RWPE1 (cell line): ENCODE measurements around the gene CMTR1.

ENCODE experiments used
- CTCF ChIA-PET: fragments of 350-600 bp; sonication (Branson Sonifier 250); formaldehyde crosslinking; extraction: SDS; loops from one replicate; lab custom pipeline; 2021; lab: Yijun Ruan, JAX
- POLR2A ChIA-PET: fragments of 400-600 bp; formaldehyde crosslinking; extraction: SDS; loops from one replicate; lab custom pipeline; 2020; ENCODE audit warnings: antibody characterized with exemption; ENCODE audit not compliant: low non-redundant PET; lab: Yijun Ruan, JAX
- DNase-seq: peaks from one replicate; pipeline ENCODE4 v3.0.0; 2012; ENCODE audit warnings: low spot score
- H3K27ac ChIP-seq: fragments of 450-650 bp; 2 replicates; pipeline ENCODE4 v1.5.1; 2017
- TF ChIP-seq, protein P1 (sequence below): fragments of 450-650 bp; conservative IDR thresholded peaks from 2 replicates; pipeline ENCODE4 v1.5.1; 2017; ENCODE audit warnings: low read depth, mild to moderate bottlenecking

Gene CMTR1

DNA sequence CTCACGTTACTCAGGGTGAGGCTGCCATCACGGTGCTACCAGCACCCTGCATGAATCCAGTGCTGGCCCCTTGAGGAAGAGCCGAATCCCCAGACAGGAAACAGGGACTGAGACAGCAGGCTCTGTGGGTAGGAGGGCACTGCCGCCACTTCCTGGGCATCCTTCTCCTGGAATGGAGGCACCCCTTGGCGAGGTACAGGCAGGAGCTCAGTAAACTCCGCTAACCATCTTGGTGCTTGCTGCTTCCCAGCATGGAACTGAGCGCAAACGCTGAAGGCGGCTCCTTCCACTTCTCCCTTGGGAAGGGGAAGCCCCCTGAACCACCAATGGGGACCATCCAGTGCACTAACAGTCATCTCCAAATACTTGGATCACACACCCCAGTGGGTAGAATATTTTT, 80.1 kb downstream of the CMTR1 start:
- CTCF ChIA-PET, result no interaction called here
- POLR2A ChIA-PET, result no interaction called here
- H3K27ac ChIP-seq, result no peak overlapping the region

DNA sequence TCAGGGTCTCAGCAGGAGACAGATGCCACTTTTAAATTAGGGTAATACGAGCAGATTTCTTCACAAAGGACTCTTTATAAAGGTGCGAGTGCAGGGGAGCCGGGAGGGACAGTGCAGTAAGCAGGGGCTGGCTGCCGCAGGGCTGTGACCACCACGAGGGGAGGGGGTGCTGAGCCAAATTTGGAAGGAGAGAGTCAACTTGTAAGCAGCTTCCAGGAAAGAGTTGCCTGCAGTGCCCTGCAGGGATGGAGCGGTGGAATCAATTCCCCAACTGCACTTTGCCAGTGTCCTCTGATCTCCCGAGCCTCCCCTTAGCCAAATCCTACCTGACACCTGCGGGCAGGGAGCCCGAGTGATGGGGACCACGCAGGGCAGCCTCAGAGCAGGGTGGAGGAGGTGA, 80.6 kb downstream of the CMTR1 start:
- TF ChIP-seq, protein P1, sequence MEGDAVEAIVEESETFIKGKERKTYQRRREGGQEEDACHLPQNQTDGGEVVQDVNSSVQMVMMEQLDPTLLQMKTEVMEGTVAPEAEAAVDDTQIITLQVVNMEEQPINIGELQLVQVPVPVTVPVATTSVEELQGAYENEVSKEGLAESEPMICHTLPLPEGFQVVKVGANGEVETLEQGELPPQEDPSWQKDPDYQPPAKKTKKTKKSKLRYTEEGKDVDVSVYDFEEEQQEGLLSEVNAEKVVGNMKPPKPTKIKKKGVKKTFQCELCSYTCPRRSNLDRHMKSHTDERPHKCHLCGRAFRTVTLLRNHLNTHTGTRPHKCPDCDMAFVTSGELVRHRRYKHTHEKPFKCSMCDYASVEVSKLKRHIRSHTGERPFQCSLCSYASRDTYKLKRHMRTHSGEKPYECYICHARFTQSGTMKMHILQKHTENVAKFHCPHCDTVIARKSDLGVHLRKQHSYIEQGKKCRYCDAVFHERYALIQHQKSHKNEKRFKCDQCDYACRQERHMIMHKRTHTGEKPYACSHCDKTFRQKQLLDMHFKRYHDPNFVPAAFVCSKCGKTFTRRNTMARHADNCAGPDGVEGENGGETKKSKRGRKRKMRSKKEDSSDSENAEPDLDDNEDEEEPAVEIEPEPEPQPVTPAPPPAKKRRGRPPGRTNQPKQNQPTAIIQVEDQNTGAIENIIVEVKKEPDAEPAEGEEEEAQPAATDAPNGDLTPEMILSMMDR, result no peak
- DNase-seq, result no peak
- ChIA-PET POLR2A (no interaction called here), CTCF (interaction anchor here (0.6 kb wide), 1 partner anchor 14 kb away, joined by 3 read pairs; no protein-coding TSS in a partner anchor)
- no peak overlapping the region for H3K27ac ChIP-seq

More for the DNA sequence above, 80.1 kb downstream of the CMTR1 start:
- DNase-seq, result no peak
- TF ChIP-seq, protein P1, result no peak

DNA sequence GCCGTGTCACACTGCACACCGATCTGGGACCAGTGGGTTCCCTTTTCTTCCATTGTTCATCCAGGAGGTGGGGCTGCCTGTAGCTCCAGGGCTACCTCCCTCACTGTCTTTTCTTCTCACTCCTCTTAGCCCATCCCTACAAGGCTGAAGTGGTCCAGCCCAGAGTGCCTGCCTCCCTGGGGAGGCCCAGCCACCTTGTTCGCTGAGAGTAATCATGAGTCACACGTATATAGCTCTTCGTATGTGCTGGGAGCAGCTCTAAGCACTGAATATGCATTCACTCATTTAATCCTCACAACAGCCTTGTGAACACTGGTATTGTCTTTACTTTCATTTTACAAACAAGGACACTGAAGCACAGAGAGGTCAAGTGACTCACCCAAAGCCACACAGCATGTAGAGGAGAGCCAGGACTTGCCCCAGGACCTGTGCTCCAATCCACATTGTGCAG, 81.3 kb downstream of the CMTR1 start:
- DNase-seq, result peak; percentile 58
- H3K27ac ChIP-seq, result no peak overlapping the region
- CTCF ChIA-PET, result interaction anchor here (0.6 kb wide), 1 partner anchor 206 kb away, joined by 3 read pairs; no protein-coding TSS in a partner anchor
- POLR2A ChIA-PET, result no interaction called here
- TF ChIP-seq, protein P1, result no peak

DNA sequence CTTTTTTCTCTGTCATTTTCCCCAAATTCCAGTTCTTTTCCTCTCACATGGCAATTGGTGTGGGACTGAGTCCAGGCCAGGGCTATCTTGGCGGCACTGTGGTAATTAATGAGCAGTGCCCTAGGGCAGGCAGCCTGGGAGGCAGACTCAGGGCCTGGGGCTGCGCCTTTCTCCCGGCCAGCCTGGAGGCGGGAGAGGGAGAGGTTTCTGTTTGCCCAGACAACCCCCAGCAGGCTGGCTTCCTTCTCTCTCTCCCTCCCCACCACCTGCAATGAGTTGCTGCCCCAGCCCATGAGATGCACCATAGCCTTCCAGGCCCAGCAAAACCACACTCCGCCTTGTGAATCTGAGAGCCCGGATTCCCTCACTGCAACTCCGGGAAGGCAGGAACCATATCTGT, 81.8 kb downstream of the CMTR1 start:
- no peak for DNase-seq
- ChIA-PET POLR2A (no interaction called here), CTCF (interaction anchor here (0.6 kb wide), 1 partner anchor 206 kb away, joined by 3 read pairs; no protein-coding TSS in a partner anchor)
- no peak overlapping the region for H3K27ac ChIP-seq
- TF ChIP-seq, protein P1, result no peak

DNA sequence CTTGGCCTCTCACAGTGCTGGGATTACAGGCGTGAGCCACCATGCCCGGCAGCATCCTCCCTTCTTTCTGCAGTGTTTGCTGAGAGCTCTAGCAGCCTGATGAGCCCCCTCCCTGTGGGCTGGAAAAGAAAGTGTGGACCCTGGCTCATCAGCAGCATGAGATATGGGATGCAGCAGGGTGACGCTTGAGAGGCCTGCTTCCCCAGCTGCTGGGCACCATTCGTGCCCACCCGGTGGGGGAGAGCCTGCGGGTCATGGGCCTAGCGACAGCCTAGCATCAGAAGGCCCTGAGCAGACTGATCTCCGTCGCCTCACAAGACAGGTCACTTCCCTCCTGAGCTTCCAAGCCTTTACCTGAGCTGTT, 82.7 kb downstream of the CMTR1 start:
- CTCF ChIA-PET, result interaction anchor here (0.5 kb wide), 1 partner anchor 190 kb away, joined by 6 read pairs; no protein-coding TSS in a partner anchor
- DNase-seq, result no peak
- H3K27ac ChIP-seq, result peak overlapping the region; percentile 58
- POLR2A ChIA-PET, result no interaction called here
- TF ChIP-seq, protein P1, result no peak

DNA sequence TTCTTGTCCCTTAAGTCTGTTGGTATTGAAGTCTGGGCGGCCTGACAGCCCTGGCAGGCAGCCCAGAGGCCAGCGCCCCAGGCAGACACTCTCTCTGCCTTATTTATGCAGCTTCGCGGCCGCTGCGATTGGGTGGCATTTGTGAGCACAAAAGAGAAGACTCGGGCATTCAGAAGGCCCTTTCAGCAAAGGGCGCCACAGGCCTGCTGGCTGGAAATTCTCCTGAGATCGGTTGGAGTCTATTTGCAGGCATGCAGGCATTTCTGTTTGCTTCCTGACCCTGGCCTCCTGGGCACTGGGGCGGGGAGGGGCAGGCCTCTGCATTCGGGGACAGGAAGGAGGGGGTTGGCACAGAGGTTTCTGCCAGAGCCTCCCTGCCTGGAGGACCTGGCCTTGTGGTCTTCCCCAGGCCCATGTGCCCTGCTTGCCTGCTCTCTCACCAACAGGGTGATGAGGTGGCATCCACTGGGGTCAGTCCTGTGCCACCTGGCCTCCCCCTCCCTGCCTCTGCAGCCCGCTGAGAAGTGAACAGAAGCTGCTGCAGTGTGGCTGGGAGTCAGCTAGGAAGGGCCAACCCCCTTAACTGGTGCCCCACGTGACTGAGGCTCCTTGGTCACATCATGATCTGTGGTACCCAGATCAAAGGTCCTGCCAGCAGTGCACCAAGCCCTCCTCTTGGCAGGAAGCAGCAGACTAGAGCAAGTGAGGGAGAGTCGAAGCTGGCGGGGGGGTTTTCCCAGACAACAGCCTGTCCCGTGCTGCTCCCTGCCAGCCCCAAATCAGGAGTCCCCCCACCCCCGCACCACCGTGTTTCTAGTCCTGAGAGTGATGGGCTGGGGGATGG, 83.3 kb downstream of the CMTR1 start:
- ChIA-PET POLR2A (no interaction called here), CTCF (interaction anchor here (0.5 to 1.0 kb wide), 3 partner anchors 21 to 191 kb away, joined by 3 to 6 read pairs (median 3); no protein-coding TSS in a partner anchor)
- H3K27ac ChIP-seq, result peak overlapping the region; percentile 58
- TF ChIP-seq, protein P1, result no peak
- DNase-seq, result peak; percentile 28
